Dermis blood vessel endothelial cell (primary cell): Measurements from ENCODE around the gene JAML. TPM values are rescaled to one million over a fixed set of nuclear protein-coding genes. Genes with fewer than 3 reads are reported as not detected.

ENCODE experiments used
- DNase-seq: peaks from one replicate; pipeline ENCODE4 v3.0.0; 2010
- total RNA-seq: library from RNA; depleted of rRNA; stranded (reverse); fragments of >200 nt; gene quantifications from 2 replicates; pipeline ENCODE4 v1.2.3, GENCODE V29; 2014

Gene JAML
- under 0.01 TPM in 1 of 2 replicates, not detected in the other for total RNA-seq

GRCh38 chr11:118224511-118225188 lies at the start of gene JAML:
JAML (minus strand) TSS chr11:118225011; CDS start chr11:118214866, 10,145 bp downstream.
- no peak for DNase-seq

- peak; percentile 44 for DNase-seq
These were observed 49.4 kb upstream of the JAML start for GRCh38 chr11:118274186-118274585.

- DNase-seq, result no peak
These were observed 47.2 kb upstream of the JAML start for GRCh38 chr11:118272001-118272400.

- DNase-seq, result no peak
These were observed 42.7 kb upstream of the JAML start for GRCh38 chr11:118267486-118267885.

GRCh38 chr11:118265954-118266353 lies 41.1 kb upstream of the JAML start:
- peak; percentile 64 for DNase-seq

- DNase-seq, result no peak
These were observed 40.0 kb upstream of the JAML start for GRCh38 chr11:118264569-118265465.

GRCh38 chr11:118263695-118264568 lies 39.1 kb upstream of the JAML start, which contains the start of gene MPZL2:
MPZL2 (minus strand) TSS chr11:118264297; CDS start chr11:118264153, 144 bp downstream.
- DNase-seq, result peak; percentile 67

GRCh38 chr11:118263112-118263511 lies 38.3 kb upstream of the JAML start:
- DNase-seq, result no peak

- no peak for DNase-seq
These were observed 35.5 kb upstream of the JAML start for GRCh38 chr11:118260353-118260752.

GRCh38 chr11:118259138-118259537 lies 34.3 kb upstream of the JAML start:
- DNase-seq, result no peak

GRCh38 chr11:118258410-118258809 lies 33.6 kb upstream of the JAML start:
- DNase-seq, result peak; percentile 31

GRCh38 chr11:118252688-118253087 lies 27.9 kb upstream of the JAML start:
- no peak for DNase-seq

- peak; percentile 90 for DNase-seq
These were observed 27.2 kb upstream of the JAML start, which contains the start of gene MPZL3 for GRCh38 chr11:118251858-118252652. MPZL3 (minus strand) TSS chr11:118252365; CDS start chr11:118252294, 71 bp downstream.

GRCh38 chr11:118247041-118247440 lies 22.2 kb upstream of the JAML start:
- DNase-seq, result peak; percentile 59

- peak; percentile 54 for DNase-seq
These were observed 21.2 kb upstream of the JAML start for GRCh38 chr11:118245936-118246562.

GRCh38 chr11:118243993-118244762 lies 19.4 kb upstream of the JAML start:
- no peak for DNase-seq

- no peak for DNase-seq
These were observed 18.4 kb upstream of the JAML start for GRCh38 chr11:118243161-118243560.

- DNase-seq, result no peak
These were observed 16.9 kb upstream of the JAML start for GRCh38 chr11:118241764-118242098.

GRCh38 chr11:118240999-118241763 lies 16.4 kb upstream of the JAML start:
- DNase-seq, result peak; percentile 89
